ENCODE measurements around the gene ETV3.
"Not testable (repeated sequence)": the region's sequence is repeated elsewhere in the genome, so short reads cannot be mapped to it uniquely, and the experiment has no call there.

The ETV3 gene

DNA sequence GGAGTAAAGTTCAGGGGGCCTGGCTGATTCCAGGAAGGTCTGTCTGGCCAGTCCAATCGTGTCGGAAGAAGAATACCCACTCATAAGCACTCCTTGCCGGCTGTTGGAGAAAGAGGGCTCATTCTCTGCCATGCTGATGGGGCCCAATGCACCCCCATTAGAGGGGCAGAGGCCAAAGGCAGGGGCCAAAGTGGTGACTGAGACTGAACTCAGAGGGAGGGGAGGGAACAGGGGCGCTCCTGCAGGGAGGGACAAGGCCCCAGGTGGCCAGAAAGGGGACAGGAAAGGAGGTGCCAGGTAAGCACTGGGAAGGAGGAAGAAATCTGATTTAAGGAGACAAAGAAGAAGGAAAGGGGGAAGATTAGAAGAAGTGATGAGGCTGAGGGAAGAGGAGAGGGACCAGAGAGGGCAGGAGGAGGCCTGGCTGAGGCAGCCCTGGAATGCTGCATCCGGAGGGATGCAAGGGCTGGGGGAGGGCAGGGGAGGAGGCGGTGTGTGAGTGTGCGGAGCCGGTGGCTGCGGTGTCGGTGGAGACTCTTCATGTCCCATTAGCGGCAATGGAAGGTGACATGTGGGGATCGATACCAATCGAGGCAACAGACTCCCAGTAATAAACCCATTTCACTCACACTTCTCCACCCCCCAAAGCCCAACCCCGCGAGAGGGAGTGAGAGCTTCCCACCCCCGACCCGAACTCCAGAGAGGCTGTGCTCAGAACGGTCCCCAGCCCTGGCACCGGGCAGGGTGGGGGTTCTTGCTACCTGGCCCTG is 26.6 kb downstream of the ETV3 start:
- no peak for DNase-seq

- no peak for DNase-seq
Measured at GRCh38 chr1:157110686-157111085, 27.5 kb downstream of the ETV3 start.

- no peak for DNase-seq
Measured at GRCh38 chr1:157110003-157110402, 28.2 kb downstream of the ETV3 start.

GRCh38 chr1:157108448-157108847 is 29.7 kb downstream of the ETV3 start:
- DNase-seq, result no peak

GRCh38 chr1:157107702-157108101 is 30.5 kb downstream of the ETV3 start:
- DNase-seq, result no peak

DNA sequence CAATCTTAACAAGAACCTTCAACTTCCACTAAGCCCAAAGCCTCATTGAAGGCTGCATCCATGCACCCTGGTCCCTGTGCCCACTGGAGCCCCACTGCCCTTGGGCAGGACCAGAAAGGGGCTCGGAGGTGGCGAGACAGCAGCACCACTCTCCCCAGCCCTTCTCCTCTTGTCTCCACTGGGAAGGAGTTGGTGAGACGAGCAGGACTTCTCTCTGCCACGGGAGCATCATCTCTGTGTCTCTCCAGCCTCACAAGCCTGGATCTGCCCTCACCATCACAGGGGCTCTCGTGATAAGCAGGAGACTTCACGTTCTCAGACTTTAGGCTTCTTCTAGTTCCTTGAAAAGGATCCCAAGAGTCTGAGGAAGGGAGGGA is 31.4 kb downstream of the ETV3 start:
- DNase-seq, result no peak

DNA sequence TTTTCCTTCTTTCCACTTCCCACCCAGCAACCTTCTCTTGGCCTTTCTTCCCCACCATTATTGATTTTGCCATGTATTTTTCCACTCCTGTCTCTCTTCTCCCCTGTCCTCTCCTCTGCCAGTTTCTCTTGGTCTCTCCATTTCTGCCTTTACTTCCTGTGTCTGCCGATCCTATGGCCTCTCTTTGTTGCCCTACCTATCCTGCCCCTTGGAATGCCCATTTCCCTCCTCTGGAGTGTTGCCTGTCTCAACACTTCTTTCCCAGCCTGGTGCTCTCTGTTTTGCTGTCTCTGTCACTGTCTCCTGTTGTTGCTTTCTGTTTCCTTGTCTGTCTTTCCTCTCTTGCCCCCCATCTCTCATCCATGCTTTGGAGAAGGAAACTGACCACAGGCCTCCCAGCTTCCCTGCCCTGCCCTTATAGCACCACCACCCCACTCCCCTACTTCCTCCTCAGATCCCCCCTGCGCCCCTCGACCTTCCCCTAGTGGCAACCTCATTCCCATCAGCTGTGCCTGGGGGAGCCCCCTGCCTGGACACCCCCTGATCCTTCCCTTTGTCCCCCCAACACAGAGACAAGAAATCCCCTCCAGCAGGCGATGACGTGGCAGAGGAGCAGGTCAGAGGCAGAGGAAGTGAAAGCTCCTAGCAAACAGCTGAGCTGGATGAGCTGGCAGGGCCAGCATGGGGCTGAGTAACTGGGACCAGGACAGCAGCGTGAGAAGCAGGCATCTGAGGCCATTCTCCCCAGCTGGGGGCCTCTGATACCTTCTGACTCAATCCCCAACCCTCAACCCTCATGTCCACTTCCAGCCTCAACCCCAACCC is 32.0 kb downstream of the ETV3 start:
- DNase-seq, result peak; percentile 68

DNA sequence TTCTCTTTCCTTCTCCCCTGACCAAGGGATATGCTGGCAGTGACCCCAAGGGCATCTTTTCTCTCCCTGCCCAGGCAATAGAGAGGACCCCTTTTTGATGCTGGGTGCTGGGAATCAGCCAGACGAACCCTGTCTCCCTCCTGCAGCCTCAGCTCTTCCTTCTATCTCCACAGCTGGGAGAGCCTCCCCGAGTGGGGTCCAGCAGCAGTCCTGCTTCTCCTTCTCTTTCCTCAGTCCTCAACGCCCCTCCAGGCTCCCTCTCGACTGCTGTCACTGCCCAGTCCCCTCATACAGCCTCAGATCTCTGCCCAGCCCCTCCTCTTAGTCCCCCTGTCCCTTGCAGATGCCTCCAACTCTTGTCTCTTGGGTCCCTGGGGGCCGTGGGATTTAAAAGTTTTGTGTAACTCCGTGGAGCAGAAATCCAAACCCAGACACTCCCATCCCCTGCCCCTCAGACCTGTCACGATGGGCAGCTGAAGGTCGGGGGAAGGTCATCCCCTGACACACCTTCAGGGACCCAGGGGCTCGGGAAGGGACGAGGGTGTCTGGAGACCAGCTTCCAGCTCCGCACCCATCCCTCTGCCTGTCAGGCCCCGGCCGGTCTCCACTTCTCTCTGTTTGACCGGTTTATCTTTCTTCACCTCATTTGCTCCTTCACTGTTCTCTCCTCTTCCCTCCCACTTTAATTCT is 32.8 kb downstream of the ETV3 start:
- no peak for DNase-seq

DNA sequence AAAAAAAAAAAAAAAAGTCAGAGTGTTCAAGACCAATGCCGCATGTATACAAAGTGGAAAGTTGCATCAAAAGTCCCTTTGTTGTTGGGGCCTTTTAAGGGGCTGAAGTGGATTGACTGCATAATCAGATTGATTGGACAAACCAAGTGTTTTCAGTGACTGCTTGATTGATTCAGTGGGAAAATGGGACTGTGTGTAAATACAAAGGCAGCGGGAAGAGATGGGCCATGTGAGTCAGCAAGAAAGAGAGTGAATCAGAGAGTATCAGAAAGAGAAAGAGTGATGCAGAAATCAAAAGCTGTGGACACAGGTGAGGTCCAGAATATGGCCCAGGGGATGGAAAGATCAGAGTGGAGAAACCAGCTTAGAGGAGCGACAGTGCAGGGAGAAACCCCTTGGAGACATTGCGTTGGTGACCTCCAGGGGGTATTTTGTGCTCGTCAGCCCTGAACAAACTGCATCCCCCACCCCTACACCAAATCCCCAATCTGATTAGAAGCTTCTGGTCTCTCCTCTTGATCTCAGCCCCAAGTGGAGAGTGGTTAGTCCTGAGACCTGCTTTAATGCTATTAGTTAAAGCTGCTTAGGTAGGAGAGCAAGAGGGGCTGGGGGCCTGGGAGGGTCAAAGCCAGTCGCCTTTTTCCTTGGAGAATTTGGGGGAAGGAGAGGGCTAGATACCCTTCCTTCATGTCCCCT is 33.4 kb downstream of the ETV3 start:
- no peak for DNase-seq

DNA sequence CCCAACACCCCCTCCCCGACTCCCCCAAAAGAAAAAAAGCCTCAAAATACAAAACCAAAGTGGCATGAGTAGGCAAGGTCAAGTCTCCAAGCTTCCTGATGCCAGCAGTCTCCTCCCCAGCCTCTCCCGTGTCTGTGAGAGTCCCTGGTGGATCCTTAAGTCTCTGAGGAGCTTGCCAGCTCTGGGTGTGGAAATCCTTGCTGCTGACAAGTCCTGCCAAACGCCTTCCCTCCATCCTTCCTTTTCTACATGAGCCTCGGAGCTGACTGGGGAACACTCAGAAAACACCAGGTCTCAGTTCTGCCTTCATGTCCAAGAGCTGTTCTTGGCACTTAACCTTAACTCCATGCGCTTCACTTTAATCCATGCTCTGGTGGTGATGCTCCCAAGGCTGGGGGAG is 34.9 kb downstream of the ETV3 start:
- DNase-seq, result no peak

- DNase-seq, result no peak
Measured at GRCh38 chr1:157101149-157101548, 37.0 kb downstream of the ETV3 start.

DNA sequence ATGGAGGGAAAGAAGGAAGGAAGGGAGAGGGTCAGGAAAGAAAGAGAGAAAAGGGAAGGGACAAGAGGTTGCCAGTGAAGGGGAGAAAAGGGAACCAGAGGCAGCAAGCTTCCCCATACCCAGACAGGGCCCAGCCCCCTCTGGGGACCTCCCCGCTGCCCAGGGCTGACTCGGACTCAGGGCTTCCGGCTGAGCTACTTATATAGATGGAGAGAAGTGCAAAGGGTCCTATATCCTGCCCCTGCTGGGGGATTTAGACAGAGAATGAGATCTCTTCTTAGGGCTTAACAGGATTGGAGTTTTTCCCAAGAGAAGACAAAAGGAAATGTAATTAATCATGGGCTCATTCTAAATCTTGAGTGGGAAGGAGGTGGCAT is 38.6 kb downstream of the ETV3 start, which contains the start of gene ETV3L:
Gene ETV3L, minus strand, starts transcription at position 176 of the 377 bp plus-strand sequence. CDS start 285 bp downstream, outside the sequence.
- DNase-seq, result no peak

GRCh38 chr1:157098987-157099632 is 39.1 kb downstream of the ETV3 start:
- not testable (repeated sequence) for DNase-seq

DNA sequence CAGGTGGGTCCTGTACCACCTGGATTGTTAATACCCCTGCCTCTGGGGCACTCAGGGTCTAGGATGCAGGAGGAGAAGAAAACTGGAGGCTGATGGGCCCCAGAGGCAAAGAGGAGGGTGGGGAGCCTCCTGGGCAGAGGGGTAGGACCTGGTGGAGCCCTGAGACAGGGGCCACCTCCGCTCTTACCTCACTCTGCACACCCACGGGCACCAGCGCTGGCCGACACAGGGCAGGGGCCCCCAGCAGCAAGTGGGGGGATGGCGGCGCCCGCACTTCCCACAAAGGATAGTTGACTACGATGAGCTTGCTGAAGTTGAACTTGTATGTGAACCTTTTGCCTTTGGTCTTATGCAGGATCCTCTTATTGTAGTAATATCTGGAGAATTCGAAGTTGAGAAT is 39.7 kb downstream of the ETV3 start:
- DNase-seq, result no peak

DNA sequence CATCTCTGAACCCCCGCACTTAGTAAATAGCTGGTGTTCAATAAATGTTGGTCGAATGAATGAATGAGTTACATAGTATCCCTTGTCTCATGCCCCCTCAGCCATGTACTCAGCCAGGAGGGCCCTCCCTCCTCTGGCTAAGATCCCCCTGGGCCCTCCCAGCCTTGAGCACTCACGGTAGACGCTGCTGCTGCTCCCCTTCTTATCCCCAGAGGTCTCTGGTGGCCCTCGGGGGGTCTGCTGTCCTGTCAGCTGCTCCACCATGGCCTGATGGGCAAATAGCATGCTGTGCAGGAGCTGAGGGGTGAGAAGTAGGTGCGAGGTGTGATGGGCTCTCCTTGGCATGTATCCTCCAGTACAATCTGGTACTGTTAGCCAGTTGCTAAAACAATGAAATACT is 40.5 kb downstream of the ETV3 start:
- no peak for DNase-seq

DNA sequence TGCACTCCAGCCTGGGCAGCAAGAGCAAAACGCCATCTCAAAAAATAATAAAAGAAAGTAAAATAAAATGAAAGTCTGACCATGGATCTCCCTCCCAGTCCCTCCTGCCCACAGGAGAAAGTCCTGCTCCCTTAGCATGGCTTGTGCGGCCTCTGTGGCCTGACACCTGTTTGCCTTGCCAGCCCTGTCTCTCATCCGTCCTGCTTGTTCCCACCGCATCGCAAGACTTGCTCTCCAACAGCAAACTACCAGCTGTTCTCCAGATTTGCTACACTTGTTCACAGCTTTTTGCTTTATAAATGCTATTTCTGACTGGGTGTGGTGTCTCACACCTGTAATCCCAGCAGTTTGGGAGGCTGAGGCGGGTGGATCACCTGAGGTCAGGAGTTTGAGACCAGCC is 41.3 kb downstream of the ETV3 start:
- no peak for DNase-seq

- DNase-seq, result no peak
Measured at GRCh38 chr1:157095551-157095950, 42.6 kb downstream of the ETV3 start.

- DNase-seq, result no peak
Measured at GRCh38 chr1:157095091-157095490, 43.1 kb downstream of the ETV3 start.

- no peak for DNase-seq
Measured at GRCh38 chr1:157092831-157093230, 45.4 kb downstream of the ETV3 start.

DNA sequence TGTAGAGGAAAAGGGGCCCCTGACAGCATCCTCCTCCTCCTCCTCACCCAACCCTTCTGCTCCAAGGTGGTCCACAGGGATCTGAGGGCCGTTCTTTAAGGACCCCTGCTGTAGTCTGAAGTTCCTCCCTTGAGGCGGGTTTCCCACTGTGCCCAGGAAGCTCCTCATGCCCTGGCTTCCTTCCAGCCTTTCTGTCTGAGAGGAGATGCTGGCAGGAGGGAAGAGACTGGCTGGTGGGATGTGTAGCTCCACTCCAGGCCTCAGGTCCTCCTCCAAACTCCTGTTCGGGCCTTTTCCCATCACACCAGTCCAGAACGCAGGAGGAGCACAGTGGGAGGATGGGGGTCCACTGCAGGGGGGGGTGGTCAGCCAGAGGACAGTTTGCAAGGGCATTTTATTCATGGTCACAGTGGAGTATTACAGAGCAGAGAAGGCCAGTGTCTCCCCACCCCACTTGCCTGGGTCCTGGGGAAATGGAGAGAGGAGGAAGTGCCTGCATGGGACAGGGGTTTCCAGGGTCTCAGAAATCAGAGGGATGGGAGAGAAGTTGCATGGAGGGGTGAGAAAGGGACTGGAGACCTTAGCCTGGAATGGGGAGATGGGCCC is 46.4 kb downstream of the ETV3 start:
- peak; percentile 28 for DNase-seq

GRCh38 chr1:157091186-157091585 is 47.0 kb downstream of the ETV3 start:
- DNase-seq, result peak; percentile 47

GRCh38 chr1:157090771-157091170 is 47.4 kb downstream of the ETV3 start:
- DNase-seq, result peak; percentile 41

Data from activated CD8-positive, alpha-beta memory T cell treated with anti-CD3 and anti-CD28 coated beads, Interleukin-2, amount 50 U/mL, for 48 hours (primary cell).